NB4 (cell line): ENCODE results near the gene BCL11A.

Experiments used
- DNase-seq: peaks from one replicate; pipeline ENCODE4 v3.0.0; 2010; ENCODE audit warnings: low read depth
- H3K4me3 ChIP-seq: one replicate; pipeline ENCODE4 v1.5.1; 2011; ENCODE audit warnings: mild to moderate bottlenecking, low read depth, low read length, moderate library complexity
- MAX ChIP-seq: IDR thresholded peaks from 2 replicates; pipeline ENCODE4 v1.6.1; 2011; ENCODE audit warnings: low read depth, low read length
- MYC ChIP-seq: IDR thresholded peaks from 2 replicates; pipeline ENCODE4 v1.6.1; 2011; ENCODE audit warnings: low read depth, low read length
- POLR2A ChIP-seq: IDR thresholded peaks from 2 replicates; pipeline ENCODE4 v1.6.1; 2011; ENCODE audit warnings: mild to moderate bottlenecking; ENCODE audit not compliant: insufficient read length; ENCODE audit errors: extremely low read depth
- TF ChIP-seq, protein P1 (sequence below): IDR thresholded peaks from one replicate; pipeline ENCODE4 v1.5.1; 2012; ENCODE audit warnings: low read depth, low read length

The BCL11A gene

GRCh38 chr2:60412027-60412426 is 141.4 kb downstream of the BCL11A start:
- TF ChIP-seq MAX (no peak), POLR2A (no peak), MYC (no peak)
- TF ChIP-seq, protein P1, sequence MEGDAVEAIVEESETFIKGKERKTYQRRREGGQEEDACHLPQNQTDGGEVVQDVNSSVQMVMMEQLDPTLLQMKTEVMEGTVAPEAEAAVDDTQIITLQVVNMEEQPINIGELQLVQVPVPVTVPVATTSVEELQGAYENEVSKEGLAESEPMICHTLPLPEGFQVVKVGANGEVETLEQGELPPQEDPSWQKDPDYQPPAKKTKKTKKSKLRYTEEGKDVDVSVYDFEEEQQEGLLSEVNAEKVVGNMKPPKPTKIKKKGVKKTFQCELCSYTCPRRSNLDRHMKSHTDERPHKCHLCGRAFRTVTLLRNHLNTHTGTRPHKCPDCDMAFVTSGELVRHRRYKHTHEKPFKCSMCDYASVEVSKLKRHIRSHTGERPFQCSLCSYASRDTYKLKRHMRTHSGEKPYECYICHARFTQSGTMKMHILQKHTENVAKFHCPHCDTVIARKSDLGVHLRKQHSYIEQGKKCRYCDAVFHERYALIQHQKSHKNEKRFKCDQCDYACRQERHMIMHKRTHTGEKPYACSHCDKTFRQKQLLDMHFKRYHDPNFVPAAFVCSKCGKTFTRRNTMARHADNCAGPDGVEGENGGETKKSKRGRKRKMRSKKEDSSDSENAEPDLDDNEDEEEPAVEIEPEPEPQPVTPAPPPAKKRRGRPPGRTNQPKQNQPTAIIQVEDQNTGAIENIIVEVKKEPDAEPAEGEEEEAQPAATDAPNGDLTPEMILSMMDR: no peak
- no peak for DNase-seq
- no peak overlapping the region for H3K4me3 ChIP-seq

DNA sequence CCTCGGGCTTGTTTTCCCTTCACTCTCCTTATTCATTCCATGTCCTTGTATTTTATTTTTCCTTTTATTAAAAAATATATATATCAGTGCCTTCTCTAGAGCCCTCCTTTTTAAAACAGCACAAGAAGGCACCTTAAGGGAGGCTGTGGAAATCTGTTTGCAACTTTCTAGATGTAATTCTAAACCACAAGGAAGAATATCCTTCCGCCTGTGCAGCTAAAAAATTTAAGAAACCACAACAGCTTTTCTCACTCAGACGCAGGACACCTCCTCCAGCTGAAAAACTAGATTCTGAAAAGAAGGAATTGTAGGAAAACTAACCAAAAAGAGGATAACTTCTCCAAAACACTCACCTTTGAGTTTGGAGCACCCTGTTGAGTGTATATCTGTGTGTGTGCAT is 142.2 kb downstream of the BCL11A start:
- H3K4me3 ChIP-seq: no peak overlapping the region
- DNase-seq: peak; percentile 59
- TF ChIP-seq MAX (no peak), MYC (no peak), POLR2A (no peak)
- TF ChIP-seq, protein P1: no peak

DNA sequence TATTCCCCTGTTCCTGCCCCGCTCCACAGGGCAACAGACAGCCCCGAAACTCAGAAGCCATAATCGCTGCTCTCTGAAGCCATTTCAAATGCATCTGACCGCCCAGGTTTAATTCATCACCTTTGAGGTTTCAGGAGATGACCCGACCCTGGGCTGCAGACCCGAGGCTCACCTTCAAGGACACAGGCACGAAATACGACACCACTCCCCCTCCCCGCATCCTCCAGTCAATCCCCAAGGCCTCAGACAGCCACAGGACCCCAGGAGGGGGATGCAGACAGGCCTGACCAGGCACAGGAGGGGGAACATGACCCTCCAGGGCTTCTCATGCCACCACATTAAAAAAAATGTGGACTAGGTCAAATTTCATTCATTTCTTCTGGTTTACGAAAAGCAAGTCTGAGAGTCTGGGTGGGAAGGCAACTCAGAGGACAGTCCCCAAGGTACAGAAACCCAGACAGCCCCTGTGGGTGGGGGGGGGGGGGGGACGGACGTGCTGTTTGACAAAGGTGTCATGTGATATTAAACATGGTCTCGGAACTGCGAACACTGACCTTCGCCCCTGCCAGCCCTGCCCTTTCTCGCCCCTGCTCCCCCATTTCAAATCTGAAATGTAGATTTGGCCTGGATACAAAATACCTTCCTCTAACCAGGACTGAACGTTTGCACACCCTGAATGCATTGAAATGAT is 142.9 kb downstream of the BCL11A start:
- H3K4me3 ChIP-seq: no peak overlapping the region
- DNase-seq: no peak
- TF ChIP-seq, protein P1: no peak
- TF ChIP-seq MYC (no peak), MAX (no peak), POLR2A (no peak)

GRCh38 chr2:60409531-60409871 is 144.0 kb downstream of the BCL11A start:
- no peak overlapping the region for H3K4me3 ChIP-seq
- no peak for DNase-seq
- TF ChIP-seq POLR2A (no peak), MAX (no peak), MYC (no peak)
- TF ChIP-seq, protein P1: no peak

- DNase-seq: no peak
- H3K4me3 ChIP-seq: no peak overlapping the region
- TF ChIP-seq, protein P1: no peak
- TF ChIP-seq POLR2A: no peak
Observed at GRCh38 chr2:60408811-60409530, 144.5 kb downstream of the BCL11A start.
